ENCODE measurements around the gene LRCOL1. TPM values are rescaled to one million over a fixed set of nuclear protein-coding genes. Genes with fewer than 3 reads are reported as not detected.

LRCOL1 gene
- total and polyA plus RNA-seq, 2 of the 8 experiments (the other 6 are each of a cell fraction or from before 2014, with no cell fraction given): not detected

DNA sequence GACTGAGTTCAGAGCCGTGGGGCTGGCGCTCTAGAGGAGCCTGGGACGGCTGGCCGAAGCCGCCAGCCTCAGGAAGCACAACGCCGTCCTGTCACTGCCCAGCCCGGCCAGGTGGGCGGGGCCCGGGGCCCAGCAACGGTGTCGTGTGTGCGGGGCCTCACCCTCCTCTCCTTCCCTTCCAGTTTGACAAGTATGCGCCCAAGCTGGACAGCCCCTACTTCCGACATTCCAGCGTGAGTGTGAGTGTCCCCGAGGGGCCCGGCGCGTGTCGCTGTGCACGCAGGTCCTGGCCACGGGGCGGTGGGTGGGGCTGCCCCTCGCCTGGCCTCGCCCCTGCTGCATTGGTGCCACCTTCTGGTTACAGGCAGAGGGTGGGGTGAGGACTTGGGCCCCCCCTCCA lies 38.3 kb downstream of the LRCOL1 start (continued):
- TF ChIP-seq SP1 (IDR thresholded peaks at IDR 0.05; ENCODE audit: low read depth, low read length) (no peak), POLR2A (IDR thresholded peaks at IDR 0.05; ENCODE audit: control extremely low read depth in 1 of 2, low read depth in 2 of 2, low read length in 2 of 2) (no peak), BRCA1 (IDR thresholded peaks at IDR 0.05; ENCODE audit: low read depth, low read length) (no peak), SIRT6 (IDR thresholded peaks at IDR 0.05; ENCODE audit: low read length) (no peak)

Measured in H1 (cell line).